Cardiac fibroblast (primary cell): Measurements from ENCODE around the gene C1orf21.

ENCODE experiments used
- DNase-seq, 2 donors: peaks; one replicate each; pipeline versions ENCODE4 v3.0.0 to v3.0.0-alpha.2; 2010; ENCODE audit warnings: low read depth in 2 of 2
- H3K4me3 ChIP-seq, 2 donors: replicated peaks in 1 of 2; 1 replicate in 1 of 2; 2 replicates in 1 of 2; pipeline ENCODE4 v1.5.1; 2011; ENCODE audit warnings: low read depth in 2 of 2, low read length in 2 of 2, mild to moderate bottlenecking in 2 of 2, moderate library complexity in 1 of 2
- CTCF ChIP-seq: IDR thresholded peaks from one replicate; pipeline ENCODE4 v1.5.1; 2011; ENCODE audit warnings: low read depth, mild to moderate bottlenecking, low read length, inconsistent platforms

The C1orf21 gene

GRCh38 chr1:184399192-184399847, 12.5 kb downstream of the C1orf21 start:
- no peak overlapping the region for H3K4me3 ChIP-seq
- peak in 1 of 2 donors; percentile 49 for DNase-seq
- TF ChIP-seq CTCF = no peak

- no peak for TF ChIP-seq CTCF
- DNase-seq = no peak
- no peak overlapping the region for H3K4me3 ChIP-seq
These were observed 17.3 kb downstream of the C1orf21 start for GRCh38 chr1:184403961-184404726.

- DNase-seq = no peak
- TF ChIP-seq CTCF = no peak
- H3K4me3 ChIP-seq = no peak overlapping the region
These were observed 17.8 kb downstream of the C1orf21 start for GRCh38 chr1:184404727-184405027.

- no peak overlapping the region for H3K4me3 ChIP-seq
- no peak for TF ChIP-seq CTCF
- DNase-seq = no peak
These were observed 18.4 kb downstream of the C1orf21 start for GRCh38 chr1:184405094-184405800.

GRCh38 chr1:184405801-184406142, 18.9 kb downstream of the C1orf21 start:
- TF ChIP-seq CTCF = no peak
- no peak for DNase-seq
- no peak overlapping the region for H3K4me3 ChIP-seq

- DNase-seq = no peak
- no peak for TF ChIP-seq CTCF
- H3K4me3 ChIP-seq = no peak overlapping the region
These were observed 19.6 kb downstream of the C1orf21 start for GRCh38 chr1:184406479-184406878.
